H1 (cell line): ENCODE results near the gene LUM. TPM values are rescaled to one million over a fixed set of nuclear protein-coding genes. Genes with fewer than 3 reads are reported as not detected.

Experiments used
- CTCF ChIA-PET: fragments of 300-600 bp; sonication (Branson Sonifier 250); formaldehyde crosslinking; loops from one replicate; lab custom pipeline; 2021; ENCODE audit not compliant: partially characterized antibody; lab: Charles Lee
- POLR2A ChIA-PET: fragments of 300-600 bp; sonication (Branson Sonifier 250); formaldehyde crosslinking; loops from one replicate; lab custom pipeline; 2021; ENCODE audit warnings: inconsistent platforms; ENCODE audit not compliant: partially characterized antibody; lab: Charles Lee
- DNase-seq, 2 experiments: peaks; one replicate each; pipeline versions ENCODE4 v3.0.0 to v3.0.0-alpha.2; 2010 to 2022; ENCODE audit warnings: low spot score in 2 of 2, low read depth in 1 of 2, mixed read lengths in 1 of 2
- FAIRE-seq: peaks from 2 replicates; lab custom pipeline; 2011; peaks lifted over from hg19 to GRCh38; lab: Jason Lieb, UNC
- H2AFZ ChIP-seq: 2 replicates; pipeline ENCODE4 v1.8.1; 2012; ENCODE audit warnings: low read length, inconsistent platforms
- H2AK5ac ChIP-seq: 2 replicates; pipeline ENCODE4 v1.6.1; 2013; ENCODE audit warnings: low read depth, low read length
- H2BK120ac ChIP-seq: replicated peaks from 2 replicates; pipeline ENCODE3; 2013; ENCODE audit warnings: low read depth, low read length, inconsistent platforms
- H2BK12ac ChIP-seq: 2 replicates; pipeline ENCODE4 v1.6.1; 2013; ENCODE audit warnings: low read depth, low read length
- H2BK15ac ChIP-seq: 2 replicates; pipeline ENCODE4 v1.6.1; 2013; ENCODE audit warnings: low read length
- H2BK20ac ChIP-seq: 2 replicates; pipeline ENCODE4 v1.6.1; 2013; ENCODE audit warnings: low read length
- H2BK5ac ChIP-seq: 2 replicates; pipeline ENCODE4 v1.6.1; 2013; ENCODE audit warnings: low read depth, low read length
- H3K14ac ChIP-seq: 2 replicates; pipeline ENCODE4 v1.6.1; 2013; ENCODE audit warnings: inconsistent platforms; ENCODE audit not compliant: insufficient read length
- H3K18ac ChIP-seq: 2 replicates; pipeline ENCODE4 v1.6.1; 2013; ENCODE audit warnings: low read length; ENCODE audit errors: extremely low read depth
- H3K23ac ChIP-seq: 2 replicates; pipeline ENCODE4 v1.6.1; 2013; ENCODE audit warnings: inconsistent platforms; ENCODE audit not compliant: insufficient read length
- H3K23me2 ChIP-seq: 2 replicates; pipeline ENCODE4 v1.6.1; 2013; ENCODE audit warnings: low read depth, low read length
- H3K27ac ChIP-seq: 2 replicates; pipeline ENCODE4 v1.6.1; 2011; ENCODE audit warnings: low read depth, low read length, inconsistent platforms
- H3K27me3 ChIP-seq, 4 experiments: replicated peaks in 1 of 4; 1 replicate in 1 of 4; 2 replicates in 3 of 4; pipeline versions ENCODE4 v1.6.1 to v1.8.1; 2011 to 2013; ENCODE audit warnings: low read length in 3 of 4, mild to moderate bottlenecking in 3 of 4, inconsistent platforms in 2 of 4, mixed read lengths in 2 of 4, moderate library complexity in 1 of 4; ENCODE audit not compliant: control insufficient read depth in 3 of 4, insufficient read depth in 3 of 4; ENCODE audit errors: extremely low read depth in 1 of 4
- H3K36me3 ChIP-seq, 4 experiments: 2 replicates each; pipeline versions ENCODE4 v1.6.1 to v1.8.1; 2011 to 2013; ENCODE audit warnings: mild to moderate bottlenecking in 4 of 4, low read length in 3 of 4, moderate library complexity in 2 of 4, control low read depth in 1 of 4, inconsistent platforms in 1 of 4; ENCODE audit not compliant: insufficient read depth in 4 of 4, control insufficient read depth in 2 of 4
- H3K4ac ChIP-seq: replicated peaks from 2 replicates; pipeline ENCODE3; 2013; ENCODE audit warnings: low read length, low read depth, mixed read lengths, inconsistent platforms; ENCODE audit not compliant: insufficient read length
- H3K4me1 ChIP-seq, 4 experiments: replicated peaks in 1 of 4; 1 replicate in 1 of 4; 2 replicates in 3 of 4; pipeline versions ENCODE4 v1.6.1 to v1.8.1; 2011 to 2013; ENCODE audit warnings: low read length in 3 of 4, inconsistent platforms in 2 of 4, mixed read lengths in 1 of 4; ENCODE audit not compliant: insufficient read depth in 4 of 4, control insufficient read depth in 3 of 4
- H3K4me2 ChIP-seq, 2 experiments: 2 replicates each; pipeline versions ENCODE4 v1.6.1 to v1.8.1; 2011 to 2013; ENCODE audit warnings: low read depth in 2 of 2, low read length in 2 of 2, control low read depth in 1 of 2, inconsistent platforms in 1 of 2, mild to moderate bottlenecking in 1 of 2; ENCODE audit not compliant: insufficient read depth in 1 of 2
- H3K4me3 ChIP-seq, 4 experiments: fragments of 200-600, 300-600 bp in 1 of 4; sonication (generic), shearing (Covaris generic), sonication (Bioruptor Twin) in 1 of 4; 2 replicates each; pipeline versions ENCODE4 v1.5.1 to v1.8.1; 2011 to 2016; ENCODE audit warnings: low read length in 4 of 4, low read depth in 3 of 4, control low read depth in 2 of 4, inconsistent platforms in 2 of 4, mild to moderate bottlenecking in 2 of 4, mixed read lengths in 1 of 4, moderate library complexity in 1 of 4; ENCODE audit not compliant: insufficient read depth in 2 of 4; ENCODE audit errors: extremely low read depth in 1 of 4
- H3K56ac ChIP-seq: replicated peaks from 2 replicates; pipeline ENCODE3; 2013; ENCODE audit warnings: low read depth, mild to moderate bottlenecking, mixed read lengths, low read length, inconsistent platforms; ENCODE audit not compliant: insufficient read length
- H3K79me1 ChIP-seq: 2 replicates; pipeline ENCODE4 v1.6.1; 2013; ENCODE audit warnings: low read depth, low read length, control low read depth
- H3K79me2 ChIP-seq, 2 experiments: 2 replicates each; pipeline versions ENCODE4 v1.6.1 to v1.8.1; 2012 to 2013; ENCODE audit warnings: low read length in 2 of 2, mild to moderate bottlenecking in 2 of 2, inconsistent platforms in 1 of 2; ENCODE audit not compliant: insufficient read depth in 2 of 2, control insufficient read depth in 1 of 2
- H3K9ac ChIP-seq, 4 experiments: replicated peaks in 1 of 4; 1 replicate in 1 of 4; 2 replicates in 3 of 4; pipeline versions ENCODE4 v1.6.1 to v1.8.1; 2011 to 2013; ENCODE audit warnings: low read depth in 3 of 4, low read length in 3 of 4, control low read depth in 2 of 4, mild to moderate bottlenecking in 2 of 4, moderate library complexity in 2 of 4, inconsistent platforms in 1 of 4; ENCODE audit errors: extremely low read depth in 1 of 4
- H3K9me3 ChIP-seq, 2 experiments: 2 replicates each; pipeline versions ENCODE4 v1.6.1 to v1.8.1; 2012 to 2013; ENCODE audit warnings: mild to moderate bottlenecking in 2 of 2, moderate library complexity in 2 of 2, control low read depth in 1 of 2, inconsistent platforms in 1 of 2, low read depth in 1 of 2, low read length in 1 of 2, mixed read lengths in 1 of 2; ENCODE audit not compliant: insufficient read depth in 2 of 2
- H4K20me1 ChIP-seq, 2 experiments: replicated peaks in 1 of 2; 2 replicates each; pipeline versions ENCODE3 to v1.8.1; 2011 to 2013; ENCODE audit warnings: inconsistent platforms in 2 of 2, low read length in 2 of 2, mild to moderate bottlenecking in 1 of 2; ENCODE audit not compliant: insufficient read depth in 2 of 2, control insufficient read depth in 1 of 2
- H4K5ac ChIP-seq: 2 replicates; pipeline ENCODE4 v1.6.1; 2013; ENCODE audit warnings: low read length, low read depth, mixed read lengths, inconsistent platforms; ENCODE audit not compliant: insufficient read length
- H4K8ac ChIP-seq: 2 replicates; pipeline ENCODE4 v1.8.0; 2013; ENCODE audit warnings: mild to moderate bottlenecking, moderate library complexity, low read length, inconsistent platforms; ENCODE audit not compliant: insufficient read depth; ENCODE audit errors: extremely low read depth
- H4K91ac ChIP-seq: replicated peaks from 2 replicates; pipeline ENCODE3; 2013; ENCODE audit warnings: low read length, mixed read lengths, inconsistent platforms; ENCODE audit not compliant: insufficient read length
- CTCF ChIP-seq, 3 experiments: IDR thresholded peaks; 1 replicate in 2 of 3; 2 replicates in 1 of 3; pipeline versions ENCODE4 v1.5.1 to v1.6.1; 2011; ENCODE audit warnings: low read length in 3 of 3, mild to moderate bottlenecking in 3 of 3, inconsistent platforms in 2 of 3, low read depth in 1 of 3, moderate library complexity in 1 of 3; ENCODE audit not compliant: insufficient read depth in 1 of 3; ENCODE audit errors: control extremely low read depth in 1 of 3
- SP2 ChIP-seq: IDR thresholded peaks from 2 replicates; pipeline ENCODE4 v1.6.1; 2012; ENCODE audit warnings: mild to moderate bottlenecking, low read length, inconsistent platforms
- YY1 ChIP-seq: IDR thresholded peaks from 2 replicates; pipeline ENCODE4 v1.6.1; 2011; ENCODE audit warnings: low read depth, mild to moderate bottlenecking, low read length
- WGBS, 2 experiments: shearing (Covaris generic) in 1 of 2; methylation state at CpG; one replicate each; pipeline versions ENCODE4 v1.1.6 to v1.1.7; 2013 to 2015; ENCODE audit warnings: low lambda C conversion rate in 2 of 2, mixed read lengths in 2 of 2, inconsistent platforms in 1 of 2, low coverage in 1 of 2, missing lambda C conversion rate in 1 of 2; ENCODE audit not compliant: insufficient replicate concordance in 2 of 2, insufficient coverage in 1 of 2, insufficient read length in 1 of 2; ENCODE audit errors: extremely low coverage in 1 of 2, missing lambda C conversion rate in 1 of 2; 5-methylcytosine and 5-hydroxymethylcytosine counted together
- polyA plus RNA-seq, 7 experiments: library from polyadenylated mRNA; depleted of rRNA in 3 of 7; stranded (reverse) in 5 of 7; unstranded in 2 of 7; fragments of >200 nt in 5 of 7; fragments of 200-250 nt in 2 of 7; gene quantifications; 1 replicate in 5 of 7; 2 replicates in 1 of 7; 4 replicates in 1 of 7; pipeline versions ENCODE4 v1.2.1 to v1.2.3, GENCODE V29; 2011 to 2013; ENCODE audit warnings: missing spikeins in 2 of 7, mixed read lengths in 2 of 7
- total RNA-seq: library from RNA; stranded (reverse); fragmentation: NEBNext Ultra II Directional; extraction: Animal tissue kit (Norgen Biotek cat#: 25700); gene quantifications from 2 replicates; pipeline ENCODE4 v1.2.1, GENCODE V29; 2021

Gene LUM
- total and polyA plus RNA-seq, 2 of the 8 experiments (the other 6 are each of a cell fraction or from before 2014, with no cell fraction given): not detected

- 78% methylated on average over 6 of the region's 6 CpGs; no CpG with 5 or more reads in 1 of the 2 experiments for WGBS, 2 experiments
- Histone ChIP-seq H4K5ac (no peak overlapping the region), H4K91ac (no peak overlapping the region), H2BK20ac (no peak overlapping the region), H2BK12ac (no peak overlapping the region), H2BK120ac (no peak overlapping the region), H3K36me3 (no peaks in the 10 kb centered on the region), H4K20me1 (no peaks in the 10 kb centered on the region), H3K4me2 (no peak overlapping the region), H2BK15ac (no peak overlapping the region), H3K9me3 (no peaks in the 10 kb centered on the region), H2BK5ac (no peak overlapping the region), H2AFZ (no peak overlapping the region), H3K79me2 (no peaks in the 10 kb centered on the region), H3K56ac (no peak overlapping the region), H3K4me3 (no peak overlapping the region), H3K79me1 (no peaks in the 10 kb centered on the region), H3K27ac (no peak overlapping the region), H3K27me3 (no peaks in the 10 kb centered on the region), H4K8ac (no peak overlapping the region), H3K23me2 (no peaks in the 10 kb centered on the region; the same call in 1 of the 2 replicates), H3K4ac (no peak overlapping the region), H3K9ac (no peak overlapping the region), H3K18ac (no peak overlapping the region), H3K14ac (no peak overlapping the region), H2AK5ac (no peak overlapping the region), H3K4me1 (no peaks in the 10 kb centered on the region), H3K23ac (no peak overlapping the region)
- TF ChIP-seq SP2 (no peak), YY1 (no peak), CTCF (IDR thresholded peaks at IDR 0.05; ENCODE audit: control extremely low read depth in 1 of 3, insufficient read depth in 1 of 3, low read depth in 1 of 3, low read length in 3 of 3) (no peak)
- FAIRE-seq (no peak), DNase-seq (no peak)
- CTCF ChIA-PET: interaction anchor here (0.6 kb wide), 1 partner anchor 561 kb away, joined by 3 read pairs; no protein-coding TSS in a partner anchor
- POLR2A ChIA-PET: no interaction called here
These were observed 37.1 kb downstream of the LUM start for GRCh38 chr12:91074154-91074709.
